ENCODE measurements around the gene DHRS9.

GRCh38 chr2:169118060-169118459 lies 48.7 kb downstream of the DHRS9 start:
- TF ChIP-seq CTCF (conservative IDR thresholded peaks at IDR 0.05) (no peak), EZH2 (IDR thresholded peaks at IDR 0.05; ENCODE audit: low read depth) (no peak)

Measured in PC-9 (cell line).